Pulmonary artery endothelial cell (primary cell): Measurements from ENCODE around the gene SPATA16. TPM values are rescaled to one million over a fixed set of nuclear protein-coding genes. Genes with fewer than 3 reads are reported as not detected.
"Not testable (repeated sequence)": the region's sequence is repeated elsewhere in the genome, so short reads cannot be mapped to it uniquely, and the experiment has no call there.

Experiments
- DNase-seq: peaks from one replicate; pipeline ENCODE4 v3.0.0-alpha.2; 2011; ENCODE audit warnings: low read depth, low spot score
- total RNA-seq: library from RNA; depleted of rRNA; stranded (reverse); fragments of >200 nt; gene quantifications from 2 replicates; pipeline ENCODE4 v1.2.3, GENCODE V29; 2014

Gene SPATA16, protein sequence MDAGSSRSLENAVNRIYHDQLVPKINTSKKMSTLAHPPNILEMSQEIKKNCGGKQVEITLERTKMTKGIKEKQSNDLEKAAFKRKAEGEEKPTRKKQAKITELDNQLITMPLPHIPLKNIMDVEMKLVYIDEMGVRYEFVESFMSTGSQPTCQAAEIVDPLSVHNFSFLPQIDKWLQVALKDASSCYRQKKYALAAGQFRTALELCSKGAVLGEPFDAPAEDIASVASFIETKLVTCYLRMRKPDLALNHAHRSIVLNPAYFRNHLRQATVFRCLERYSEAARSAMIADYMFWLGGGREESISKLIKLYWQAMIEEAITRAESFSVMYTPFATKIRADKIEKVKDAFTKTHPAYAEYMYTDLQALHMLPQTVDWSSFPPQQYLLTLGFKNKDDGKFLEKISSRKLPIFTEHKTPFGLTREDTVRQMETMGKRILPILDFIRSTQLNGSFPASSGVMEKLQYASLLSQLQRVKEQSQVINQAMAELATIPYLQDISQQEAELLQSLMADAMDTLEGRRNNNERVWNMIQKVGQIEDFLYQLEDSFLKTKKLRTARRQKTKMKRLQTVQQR
- not detected in 2 replicates for total RNA-seq

DNA sequence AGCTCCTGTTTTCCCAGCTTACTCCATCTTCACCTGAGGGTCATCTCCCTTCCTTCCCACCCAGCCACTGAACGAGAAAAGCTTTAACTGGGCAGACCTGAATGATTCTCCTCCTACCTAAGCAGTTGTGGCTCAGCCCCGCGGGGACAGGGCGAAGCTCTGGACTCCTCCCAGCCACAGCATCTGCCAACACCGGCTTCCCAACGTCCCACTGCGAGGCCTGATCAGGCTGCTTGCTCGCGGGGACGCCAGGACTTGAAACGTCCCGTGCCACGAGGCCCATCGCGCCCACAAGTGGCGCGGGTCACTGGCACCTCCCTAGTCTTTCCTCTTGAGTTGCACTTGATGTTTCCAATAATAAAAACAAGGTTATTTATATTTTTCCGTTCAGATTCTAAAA, at the start of gene SPATA16:
Gene SPATA16 (minus strand): TSS at position 250 of the 400 bp plus-strand sequence. CDS start 23,504 bp downstream, outside the sequence.
- DNase-seq: no peak

- DNase-seq: not testable (repeated sequence)
Measured at GRCh38 chr3:173183022-173183421, 42.0 kb upstream of the SPATA16 start.

DNA sequence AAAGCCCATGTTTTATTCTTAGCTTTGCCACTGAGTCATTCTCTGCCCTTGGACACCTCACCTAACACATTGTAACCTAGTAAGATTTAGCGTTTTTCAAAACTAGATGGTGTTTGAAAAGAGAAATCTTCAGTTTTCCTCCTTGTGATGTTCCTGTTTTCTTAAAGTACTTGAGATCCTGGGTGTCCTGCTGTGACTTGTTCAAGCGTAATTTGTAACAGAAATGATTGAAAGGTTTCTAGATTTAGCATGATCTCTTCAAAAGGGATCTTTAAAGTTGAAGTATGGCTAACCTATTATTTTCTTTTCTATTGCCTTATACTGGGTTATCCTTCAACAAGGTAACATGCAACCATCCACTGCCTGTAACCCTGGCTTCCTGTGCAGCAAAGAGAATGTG, 32.6 kb upstream of the SPATA16 start:
- DNase-seq: no peak

GRCh38 chr3:173159139-173159538, 18.1 kb upstream of the SPATA16 start:
- not testable (repeated sequence) for DNase-seq

GRCh38 chr3:173156533-173156932, 15.5 kb upstream of the SPATA16 start:
- not testable (repeated sequence) for DNase-seq

- DNase-seq: no peak
Measured at GRCh38 chr3:173153631-173154030, 12.6 kb upstream of the SPATA16 start.

GRCh38 chr3:173139420-173139819, 1.6 kb downstream of the SPATA16 start:
- no peak for DNase-seq

DNA sequence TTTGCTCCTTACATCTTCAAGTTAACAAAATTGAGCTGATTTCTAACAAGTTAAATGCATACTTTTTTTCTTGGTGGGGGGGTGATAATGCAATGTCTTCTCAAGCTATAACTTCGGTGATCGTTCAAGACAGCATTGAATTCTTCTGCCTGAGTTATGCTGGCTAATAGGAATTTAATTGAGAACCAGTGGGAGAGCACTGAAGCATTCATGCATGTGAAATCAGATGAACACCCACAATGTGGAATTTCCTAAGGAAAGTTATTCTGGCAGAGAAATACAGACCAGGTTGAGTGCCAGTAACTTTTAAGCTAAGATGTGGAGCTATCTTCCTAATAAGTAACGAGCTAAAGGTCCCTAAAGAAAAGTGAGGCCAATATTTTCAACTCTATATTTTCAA, 3.0 kb downstream of the SPATA16 start:
- DNase-seq: no peak

GRCh38 chr3:173135059-173135458, 6.0 kb downstream of the SPATA16 start:
- DNase-seq: no peak

- DNase-seq: no peak
Measured at GRCh38 chr3:173128633-173129032, 12.4 kb downstream of the SPATA16 start.

DNA sequence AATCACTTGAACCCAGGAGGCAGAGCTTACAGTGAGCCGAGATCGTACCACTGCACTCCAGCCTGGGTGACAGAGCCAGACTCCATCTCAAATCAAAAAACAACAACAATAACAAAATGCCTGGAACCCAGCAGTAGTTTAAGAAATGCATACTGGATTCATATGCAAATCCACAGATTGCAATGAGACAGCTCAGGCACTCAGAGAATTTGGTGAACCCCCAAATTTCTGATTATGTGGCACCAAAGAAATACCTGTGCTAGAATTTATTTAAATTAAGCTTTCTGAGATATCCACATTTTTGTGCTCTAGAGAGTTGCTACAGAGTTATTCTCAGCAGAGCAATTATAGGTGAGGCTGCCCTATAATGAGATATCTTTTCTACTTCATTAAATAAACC, 29.7 kb downstream of the SPATA16 start:
- no peak for DNase-seq

DNA sequence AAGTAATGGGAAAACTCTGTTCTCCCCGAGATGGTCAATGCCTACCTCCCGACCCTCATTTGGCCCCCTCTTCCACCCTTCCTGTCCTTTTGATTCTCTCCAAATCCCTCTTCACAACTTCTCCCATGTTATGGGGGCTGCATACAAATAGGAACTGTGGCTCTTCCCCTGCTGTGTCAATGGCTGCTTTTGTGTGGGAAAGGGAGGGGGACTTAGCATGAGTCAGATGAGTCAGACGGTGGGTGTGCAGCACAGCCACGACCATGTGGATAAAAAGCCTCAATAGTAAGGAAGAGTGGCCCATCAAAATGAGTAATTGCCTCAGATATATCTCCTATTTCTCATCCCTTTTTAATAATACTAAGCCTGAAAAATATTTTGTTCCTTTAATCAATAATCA, 31.9 kb downstream of the SPATA16 start:
- no peak for DNase-seq

DNA sequence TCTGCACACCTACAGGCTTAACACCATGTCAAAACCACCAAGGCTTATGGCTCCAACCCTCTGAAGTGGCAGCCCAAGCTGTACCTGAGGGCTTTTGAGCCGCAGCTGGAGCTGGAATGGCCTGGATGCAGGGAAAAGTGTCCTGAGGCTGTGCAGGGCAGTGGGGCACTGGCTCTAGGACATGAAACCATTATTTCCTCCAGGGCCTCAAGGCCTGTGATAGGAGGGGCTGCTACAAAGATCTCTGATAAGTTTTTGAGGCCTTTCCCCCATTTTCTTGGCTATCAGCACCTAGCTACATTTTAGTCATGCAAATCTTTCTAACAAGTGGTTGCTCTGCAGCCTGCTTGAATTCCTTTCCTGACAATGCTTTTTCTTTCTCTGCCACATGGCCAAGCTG, 37.6 kb downstream of the SPATA16 start:
- no peak for DNase-seq

DNA sequence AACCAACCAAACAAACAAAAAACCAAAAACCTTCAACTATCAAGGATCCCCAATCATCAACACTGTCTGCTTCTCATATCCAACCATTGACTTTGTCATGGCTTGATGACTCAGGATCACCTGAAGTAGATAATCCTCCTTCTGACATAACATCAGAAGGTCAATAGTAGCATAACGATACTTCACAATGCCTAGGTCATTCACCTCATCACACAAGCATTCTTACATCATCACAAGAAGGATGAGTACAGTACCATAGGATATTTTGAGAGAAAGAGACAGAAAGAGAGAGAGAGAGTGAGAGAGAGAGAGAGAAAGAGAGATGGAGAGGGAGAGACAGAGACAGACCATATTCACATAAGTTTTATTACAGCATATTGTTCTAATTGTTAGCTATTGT, 42.1 kb downstream of the SPATA16 start:
- no peak for DNase-seq

GRCh38 chr3:173096994-173097785, 43.8 kb downstream of the SPATA16 start:
- DNase-seq: no peak

DNA sequence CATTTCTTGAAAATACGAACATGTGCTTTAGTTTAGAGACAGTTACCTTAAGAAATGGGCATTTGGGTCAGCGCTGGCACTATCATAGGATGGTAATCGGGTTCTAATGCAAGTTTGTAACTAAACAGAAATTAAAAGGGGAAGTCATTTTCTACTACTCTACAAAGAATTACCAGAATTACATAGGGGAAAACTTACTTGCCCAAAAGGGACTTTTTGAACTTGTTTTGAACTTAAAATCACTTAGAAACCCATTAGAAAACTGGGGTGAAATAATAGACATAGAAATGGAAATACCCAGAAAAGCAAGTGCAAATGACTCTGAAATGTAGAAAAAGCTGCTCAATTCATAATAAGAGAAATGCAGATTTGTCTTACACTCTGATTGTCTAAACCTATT, 44.9 kb downstream of the SPATA16 start:
- DNase-seq: no peak

DNA sequence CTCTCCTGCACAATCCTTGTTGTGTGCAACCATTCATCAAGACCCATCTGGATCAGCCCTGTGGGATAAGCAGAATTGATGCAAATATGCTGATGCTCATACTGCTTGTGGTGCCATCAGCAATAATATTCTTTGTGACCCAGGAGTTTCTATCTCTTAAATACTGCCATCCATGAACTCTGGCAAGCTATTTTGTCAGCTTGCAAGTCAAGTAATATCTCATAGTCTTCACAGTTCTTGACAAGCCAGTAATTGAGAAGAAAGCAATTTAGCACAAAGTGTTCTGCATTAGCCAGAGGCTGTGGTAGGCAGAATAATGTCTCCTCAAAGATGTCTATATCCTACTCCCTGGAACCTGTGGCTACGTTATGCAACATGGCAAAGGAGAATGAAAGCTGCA, 49.0 kb downstream of the SPATA16 start:
- no peak for DNase-seq

- DNase-seq: no peak
Measured at GRCh38 chr3:173090492-173090891, 50.5 kb downstream of the SPATA16 start.

- no peak for DNase-seq
Measured at GRCh38 chr3:173089283-173089682, 51.8 kb downstream of the SPATA16 start.

DNA sequence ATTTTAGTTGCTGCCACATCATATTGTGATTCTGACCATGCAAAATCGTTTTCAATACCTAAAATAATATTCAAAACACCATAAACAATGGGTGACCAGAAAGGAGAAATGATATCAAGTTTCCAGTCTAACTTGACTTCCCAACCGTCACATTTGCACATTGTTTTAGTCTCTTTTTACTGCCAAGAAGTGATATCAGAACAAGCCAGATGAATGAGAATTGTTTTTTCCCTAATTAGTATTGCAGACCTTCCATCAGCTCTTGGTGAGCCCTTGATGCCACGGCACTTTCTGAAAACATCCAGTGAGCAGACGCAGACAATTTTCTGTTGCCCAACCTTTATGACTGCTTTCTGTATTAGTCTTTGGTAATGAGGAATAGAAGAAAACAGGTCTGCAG, 62.5 kb downstream of the SPATA16 start:
- DNase-seq: no peak

- DNase-seq: no peak
Measured at GRCh38 chr3:173066044-173067004, 74.7 kb downstream of the SPATA16 start.
